Left renal cortex interstitium (tissue), 4 donors: ENCODE measurements around the gene PTMA. TPM values are rescaled to one million over a fixed set of nuclear protein-coding genes. Genes with fewer than 3 reads are reported as not detected.
"Not testable (repeated sequence)": the region's sequence is repeated elsewhere in the genome, so short reads cannot be mapped to it uniquely, and the experiment has no call there.

Experiments used
- DNase-seq, 4 donors: peaks; one replicate each; pipeline ENCODE4 v3.0.0-alpha.2; 2013; ENCODE audit warnings: low read depth in 4 of 4, low spot score in 2 of 4, missing footprints in 1 of 4
- polyA plus RNA-seq, 4 donors: library from polyadenylated mRNA; unstranded; fragments of 120-200 nt; gene quantifications; one replicate each; pipeline ENCODE4 v1.2.1, GENCODE V29; 2013; ENCODE audit not compliant: insufficient read length in 4 of 4

Gene PTMA
- polyA plus RNA-seq, 4 donors = 1,980 to 2,418 (median 2,231) TPM

- no peak for DNase-seq
Observed at GRCh38 chr2:231714639-231715498, 6.5 kb downstream of the PTMA start.

GRCh38 chr2:231715499-231715837 lies 7.1 kb downstream of the PTMA start:
- no peak for DNase-seq

GRCh38 chr2:231715988-231716616 lies 7.8 kb downstream of the PTMA start:
- DNase-seq = no peak

DNA sequence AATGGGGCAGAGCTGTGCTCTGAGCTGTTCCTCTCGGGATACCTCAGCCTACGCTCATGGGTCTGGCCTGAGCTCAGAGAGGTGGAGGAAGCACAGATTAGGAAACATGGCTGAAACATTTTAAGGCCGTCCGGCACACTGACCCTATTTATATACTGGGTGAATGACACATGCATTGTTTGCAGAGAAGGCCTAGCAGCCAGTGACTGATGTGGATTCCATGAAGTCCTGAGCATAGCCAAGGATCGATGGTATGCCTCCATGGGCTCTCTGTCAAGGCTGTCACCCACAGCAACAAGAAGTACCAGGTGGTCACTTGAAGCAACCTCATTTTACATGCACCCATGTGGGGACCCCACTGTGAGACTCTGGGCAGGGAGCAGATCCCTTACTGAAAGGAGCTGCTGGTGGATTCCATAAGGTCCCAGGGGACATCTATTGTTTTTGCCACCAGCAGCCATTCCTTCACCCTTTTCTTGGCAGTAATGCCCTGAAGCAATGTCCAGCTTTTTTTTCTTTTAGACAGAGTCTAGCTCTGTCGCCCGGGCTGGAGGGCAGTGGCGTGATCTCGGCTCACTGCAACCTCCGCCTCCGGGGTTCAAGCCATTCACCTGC lies 8.4 kb downstream of the PTMA start:
- DNase-seq = no peak

GRCh38 chr2:231717281-231718171 lies 9.2 kb downstream of the PTMA start:
- DNase-seq = no peak

GRCh38 chr2:231718799-231719198 lies 10.5 kb downstream of the PTMA start:
- no peak for DNase-seq

- no peak for DNase-seq
Observed at GRCh38 chr2:231720292-231720986, 12.1 kb downstream of the PTMA start.

DNA sequence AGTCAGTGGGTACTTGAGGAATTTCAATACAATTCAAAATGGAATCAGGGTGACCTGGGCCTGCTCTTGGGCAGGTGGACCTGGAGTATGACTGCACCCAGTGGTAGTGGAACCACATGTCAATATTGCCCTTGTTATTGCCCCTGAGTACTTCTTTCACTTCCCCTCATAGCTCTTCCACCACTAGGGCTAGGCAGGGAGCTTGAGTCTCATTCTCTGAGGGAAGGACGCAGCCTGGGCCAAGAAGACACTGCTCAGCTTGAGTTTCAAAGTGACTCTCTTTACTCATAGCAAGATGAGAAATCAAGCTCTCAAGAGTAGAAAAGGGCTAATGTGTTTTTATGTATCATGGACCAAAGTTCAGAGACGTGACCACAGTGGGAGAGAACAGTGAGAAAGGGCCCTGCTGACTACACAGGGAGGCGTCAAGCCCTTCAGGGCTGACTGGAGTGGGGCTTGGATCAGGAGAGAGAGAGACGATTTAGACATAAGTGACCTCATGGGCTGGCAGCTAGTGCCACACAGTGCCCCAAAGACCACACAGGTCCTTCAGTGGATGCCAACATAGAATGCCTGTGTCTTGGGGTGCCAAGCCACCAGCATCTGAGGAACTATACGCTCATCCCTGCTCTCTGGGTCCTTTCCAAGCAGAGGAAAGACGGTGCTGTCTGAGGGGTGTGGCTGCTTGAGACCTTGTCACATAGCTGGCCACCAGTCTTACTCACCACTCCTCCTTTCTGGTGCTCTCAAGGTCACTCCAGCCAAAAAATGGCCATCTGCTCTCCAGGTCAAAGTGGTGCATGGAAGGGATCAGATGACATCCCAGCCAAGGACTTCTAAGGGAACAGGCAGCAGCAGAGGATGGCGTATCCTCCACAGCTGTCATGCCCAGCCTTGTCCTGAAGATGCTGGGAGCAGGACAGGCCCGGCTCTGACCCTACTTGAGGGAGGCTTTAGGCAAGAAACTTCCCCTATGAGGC lies 13.0 kb downstream of the PTMA start:
- no peak for DNase-seq

- no peak for DNase-seq
Observed at GRCh38 chr2:231722721-231723307, 14.5 kb downstream of the PTMA start.

- DNase-seq = no peak
Observed at GRCh38 chr2:231725476-231725875, 17.2 kb downstream of the PTMA start.

- no peak for DNase-seq
Observed at GRCh38 chr2:231726276-231726675, 18.0 kb downstream of the PTMA start.

DNA sequence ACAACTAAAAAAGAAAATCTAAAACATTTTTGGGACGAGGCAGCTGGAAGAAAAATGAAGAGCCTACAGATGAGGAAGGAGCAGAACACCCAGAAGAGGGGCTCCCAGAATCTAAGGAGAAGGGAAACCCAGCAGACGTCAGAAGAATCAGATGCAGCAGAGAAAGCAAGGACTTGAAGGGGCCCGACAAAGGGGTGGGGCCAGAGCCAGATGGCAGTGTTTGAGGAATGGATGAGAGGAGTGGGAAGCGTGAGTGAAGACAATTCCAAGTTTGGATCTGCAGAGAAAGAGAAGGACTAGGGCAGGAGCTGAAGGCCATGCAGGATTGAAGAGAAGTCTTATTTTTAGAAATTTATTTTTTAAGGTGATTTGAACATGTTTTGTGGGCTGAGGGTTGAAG lies 19.3 kb downstream of the PTMA start:
- DNase-seq = no peak

- no peak for DNase-seq
Observed at GRCh38 chr2:231732604-231733003, 24.3 kb downstream of the PTMA start.

DNA sequence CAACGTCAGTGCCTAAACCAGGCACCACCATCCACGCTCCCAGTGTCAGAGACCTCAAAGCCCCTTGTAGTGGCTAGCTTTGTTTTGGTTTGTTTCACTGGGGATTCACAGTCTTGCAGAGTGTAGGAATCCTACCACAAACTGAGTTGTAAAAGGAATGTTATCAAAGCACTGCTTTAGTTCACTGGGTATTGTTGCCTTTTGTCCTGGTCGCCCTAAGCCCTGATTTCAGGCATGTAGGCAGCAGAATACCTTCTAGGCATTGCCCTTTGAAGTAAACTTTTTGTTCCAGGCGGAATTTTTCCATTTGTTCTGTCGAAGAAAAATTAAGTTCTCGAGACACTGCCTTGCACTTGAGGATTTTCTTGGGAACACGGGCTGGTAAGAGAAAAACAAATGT lies 29.4 kb downstream of the PTMA start:
- DNase-seq = no peak

DNA sequence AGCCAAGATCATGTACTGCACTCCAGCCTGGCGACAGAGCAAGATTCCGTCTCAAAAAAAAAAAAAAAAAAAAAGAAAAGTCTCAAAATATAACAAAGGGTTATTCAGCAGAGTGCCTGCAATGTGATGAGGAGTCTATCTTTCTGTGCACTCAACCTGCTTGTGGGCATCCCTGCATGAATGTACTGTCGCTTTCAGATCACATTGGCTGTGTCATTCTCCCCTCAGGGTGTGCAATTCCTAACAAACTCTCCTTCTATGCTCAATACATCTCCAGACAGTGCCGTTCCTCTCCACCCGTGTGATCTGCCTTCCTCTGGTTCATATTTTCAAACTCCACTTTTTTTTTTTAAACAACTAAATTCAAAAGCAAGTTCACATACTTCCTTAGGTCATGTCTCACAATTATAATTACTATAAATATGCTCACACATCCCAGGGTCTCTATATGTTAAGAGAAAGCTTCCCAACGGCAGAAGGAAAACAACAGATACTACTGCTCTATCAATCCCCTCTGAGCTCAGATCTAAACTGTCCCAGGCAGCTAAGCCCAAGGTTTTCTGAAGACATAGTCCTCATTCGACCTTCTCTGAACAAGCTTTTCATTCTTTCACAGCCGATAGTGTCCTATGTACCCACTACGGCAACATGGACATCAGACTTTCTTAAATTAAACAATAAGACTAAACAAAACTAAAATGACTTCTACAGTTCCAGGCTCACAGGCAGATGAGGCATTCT lies 35.2 kb downstream of the PTMA start:
- no peak for DNase-seq

DNA sequence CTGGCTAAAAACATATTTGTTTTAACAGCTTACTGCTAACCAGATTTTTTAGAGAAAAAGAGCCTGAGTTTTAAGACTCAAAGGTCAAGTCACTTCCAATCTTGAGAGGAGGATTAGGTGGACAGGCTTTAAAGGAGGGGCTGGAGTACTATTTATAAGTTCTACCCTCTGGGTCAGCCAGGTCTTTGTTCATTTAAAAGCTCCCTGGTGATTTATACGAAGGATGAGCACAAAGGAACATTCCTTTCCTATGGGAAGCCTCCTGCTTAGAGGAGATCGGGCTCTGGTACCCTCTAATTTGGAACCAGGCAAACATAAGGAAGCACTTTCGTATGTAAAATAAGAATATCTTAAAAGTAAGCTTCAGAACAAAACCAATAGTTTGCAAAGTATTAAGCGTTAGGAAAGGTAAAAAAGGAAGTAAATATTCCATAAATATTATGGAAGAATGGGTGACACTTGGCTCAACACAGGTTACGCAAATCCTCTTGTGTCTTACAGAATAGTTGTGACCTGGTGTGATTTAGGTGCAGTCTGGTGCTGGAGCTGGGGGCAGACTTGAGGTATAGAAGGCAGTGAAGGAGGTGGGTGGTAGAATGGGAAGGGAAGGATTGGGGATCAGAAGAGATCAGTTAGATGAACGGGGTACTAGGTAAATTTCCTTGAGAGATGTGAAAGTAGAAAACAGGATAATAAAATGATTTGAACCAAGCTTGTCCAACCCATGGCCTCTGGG lies 37.1 kb downstream of the PTMA start:
- no peak for DNase-seq

- DNase-seq = not testable (repeated sequence)
Observed at GRCh38 chr2:231748153-231748896, 40.0 kb downstream of the PTMA start.
